ENCODE data around the gene MSRB3. TPM values are rescaled to one million over a fixed set of nuclear protein-coding genes. Genes with fewer than 3 reads are reported as not detected.
A peak's percentile ranks its signal among the peaks of the same experiment; 100 is the strongest.

MSRB3 gene
- total and polyA plus RNA-seq, 2 experiments from 2014 or later = 0.95 to 1.7 TPM

DNA sequence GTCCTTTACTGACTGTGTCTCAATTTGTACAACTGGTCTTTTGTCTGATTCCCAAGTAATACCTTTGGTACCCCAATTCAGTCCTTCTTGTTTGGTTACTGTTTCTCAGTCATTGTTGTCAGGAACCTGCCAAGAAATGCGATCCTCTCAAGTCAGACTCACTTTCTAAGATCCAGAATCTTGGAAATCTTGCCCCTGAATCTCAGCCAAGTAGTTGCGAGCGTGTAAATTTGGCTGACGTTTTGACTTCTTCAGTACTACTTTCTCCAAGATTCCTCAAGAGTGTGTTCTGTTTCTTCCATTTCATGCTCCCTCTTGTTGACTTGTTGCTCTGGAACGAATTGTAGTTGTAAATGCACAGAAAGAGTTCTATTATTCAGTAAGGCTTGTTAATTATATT, 114.0 kb downstream of the MSRB3 start:
- no peak overlapping the region for H2AFZ ChIP-seq
- Mint-ChIP-seq H3K4me3 (no peak overlapping the region), H3K9me3 (peaks cover 7% of the 10 kb centered on the region; the same call in 2 of the 3 replicates), H3K27me3 (ENCODE audit: insufficient read depth, low read depth, poor library complexity) (peaks cover under 1% of the 10 kb centered on the region), H3K36me3 (ENCODE audit: low read depth) (peaks cover 2% of the 10 kb centered on the region; the same call in 1 of the 3 replicates), H3K4me1 (no peaks in the 10 kb centered on the region; the same call in 2 of the 3 replicates), H3K27ac (no peak overlapping the region)
- DNase-seq (ENCODE audit: low spot score) (no peak), ATAC-seq (no peak)
- H4K20me1 ChIP-seq (replicated peaks; ENCODE audit: insufficient read depth) = no peaks in the 10 kb centered on the region
- H3K27ac ChIP-seq (ENCODE audit: low read depth) = no peak overlapping the region
- H3K4me2 ChIP-seq = no peak overlapping the region
- TF ChIP-seq EZH2phosphoT487 (IDR thresholded peaks at IDR 0.05; ENCODE audit: unreplicated experiment) = no peak
- TF ChIP-seq REST (IDR thresholded peaks at IDR 0.05; ENCODE audit: unreplicated experiment) = no peak
- no peak for TF ChIP-seq POLR2AphosphoS5 (IDR thresholded peaks at IDR 0.05; ENCODE audit: low read depth)
- no peak for TF ChIP-seq CREB1 (CRISPR knock-in tag; IDR thresholded peaks at IDR 0.05; ENCODE audit: low read depth)
- no peak for TF ChIP-seq ZNF114 (CRISPR knock-in tag; IDR thresholded peaks at IDR 0.05)
- TF ChIP-seq STAT1 (IDR thresholded peaks at IDR 0.05; ENCODE audit: unreplicated experiment) = no peak
- no peak for TF ChIP-seq JUNB (IDR thresholded peaks at IDR 0.05; ENCODE audit: unreplicated experiment)
- peaks cover 6% of the 10 kb centered on the region; the same call in 1 of the 2 replicates for H3K36me3 ChIP-seq (ENCODE audit: insufficient read depth)
- H3K4me3 ChIP-seq = no peak overlapping the region
- H3K4me1 ChIP-seq (ENCODE audit: insufficient read depth) = no peaks in the 10 kb centered on the region
- no peaks in the 10 kb centered on the region for H3K9me2 ChIP-seq (ENCODE audit: insufficient read depth)
- no peaks in the 10 kb centered on the region for H3K27me3 ChIP-seq (ENCODE audit: insufficient read depth)
- no peaks in the 10 kb centered on the region for H3F3A ChIP-seq (replicated peaks; ENCODE audit: low read depth)
- no peaks in the 10 kb centered on the region for H3K79me2 ChIP-seq (replicated peaks; ENCODE audit: insufficient read depth)

DNA sequence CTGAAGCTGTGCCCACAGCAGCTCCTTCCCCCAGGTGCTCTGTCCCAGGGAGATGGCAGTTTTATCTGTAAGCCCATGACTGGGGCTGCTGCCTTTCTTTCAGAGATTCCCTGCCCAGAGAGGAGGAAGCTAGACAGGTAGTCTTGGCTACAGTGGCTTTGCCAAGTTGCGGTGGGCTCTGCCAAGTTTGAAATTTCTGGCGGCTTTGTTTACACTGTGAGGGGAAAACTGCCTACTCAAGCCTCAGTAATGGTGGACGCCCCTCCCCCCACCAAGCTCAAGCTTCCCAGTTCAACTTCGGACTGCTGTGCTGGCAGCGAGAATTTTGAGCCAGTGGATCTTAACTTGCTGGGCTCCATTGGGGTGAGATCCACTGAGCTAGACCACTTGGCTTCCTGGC, 124.7 kb downstream of the MSRB3 start:
- Histone ChIP-seq H3K4me1 (ENCODE audit: insufficient read depth) (no peaks in the 10 kb centered on the region), H3K79me2 (replicated peaks; ENCODE audit: insufficient read depth) (no peaks in the 10 kb centered on the region), H3K27ac (ENCODE audit: low read depth) (no peak overlapping the region), H3K4me3 (no peak overlapping the region), H3K27me3 (ENCODE audit: insufficient read depth) (no peaks in the 10 kb centered on the region), H2AFZ (0 out of 2 replicates have a peak overlapping the region, but pooled peaks have one; percentile 59), H3K36me3 (ENCODE audit: insufficient read depth) (peaks cover 5% of the 10 kb centered on the region; the same call in 1 of the 2 replicates), H4K20me1 (replicated peaks; ENCODE audit: insufficient read depth) (no peaks in the 10 kb centered on the region), H3F3A (replicated peaks; ENCODE audit: low read depth) (no peaks in the 10 kb centered on the region), H3K4me2 (no peak overlapping the region), H3K9me2 (ENCODE audit: insufficient read depth) (no peaks in the 10 kb centered on the region; the same call in 1 of the 2 replicates)
- H3K27me3 Mint-ChIP-seq (ENCODE audit: insufficient read depth, low read depth, poor library complexity) = peaks cover under 1% of the 10 kb centered on the region
- no peak overlapping the region for H3K4me3 Mint-ChIP-seq
- no peaks in the 10 kb centered on the region for H3K4me1 Mint-ChIP-seq
- DNase-seq (ENCODE audit: low spot score) (no peak), ATAC-seq (no peak)
- peaks cover 22% of the 10 kb centered on the region; the same call in 2 of the 3 replicates for H3K9me3 Mint-ChIP-seq
- no peak for TF ChIP-seq REST (IDR thresholded peaks at IDR 0.05; ENCODE audit: unreplicated experiment)
- TF ChIP-seq, protein P1, sequence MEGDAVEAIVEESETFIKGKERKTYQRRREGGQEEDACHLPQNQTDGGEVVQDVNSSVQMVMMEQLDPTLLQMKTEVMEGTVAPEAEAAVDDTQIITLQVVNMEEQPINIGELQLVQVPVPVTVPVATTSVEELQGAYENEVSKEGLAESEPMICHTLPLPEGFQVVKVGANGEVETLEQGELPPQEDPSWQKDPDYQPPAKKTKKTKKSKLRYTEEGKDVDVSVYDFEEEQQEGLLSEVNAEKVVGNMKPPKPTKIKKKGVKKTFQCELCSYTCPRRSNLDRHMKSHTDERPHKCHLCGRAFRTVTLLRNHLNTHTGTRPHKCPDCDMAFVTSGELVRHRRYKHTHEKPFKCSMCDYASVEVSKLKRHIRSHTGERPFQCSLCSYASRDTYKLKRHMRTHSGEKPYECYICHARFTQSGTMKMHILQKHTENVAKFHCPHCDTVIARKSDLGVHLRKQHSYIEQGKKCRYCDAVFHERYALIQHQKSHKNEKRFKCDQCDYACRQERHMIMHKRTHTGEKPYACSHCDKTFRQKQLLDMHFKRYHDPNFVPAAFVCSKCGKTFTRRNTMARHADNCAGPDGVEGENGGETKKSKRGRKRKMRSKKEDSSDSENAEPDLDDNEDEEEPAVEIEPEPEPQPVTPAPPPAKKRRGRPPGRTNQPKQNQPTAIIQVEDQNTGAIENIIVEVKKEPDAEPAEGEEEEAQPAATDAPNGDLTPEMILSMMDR (conservative IDR thresholded peaks at IDR 0.05; ENCODE audit: low read depth in 2 of 2) = no peak
- TF ChIP-seq JUNB (IDR thresholded peaks at IDR 0.05; ENCODE audit: unreplicated experiment) = no peak
- TF ChIP-seq, protein P2, sequence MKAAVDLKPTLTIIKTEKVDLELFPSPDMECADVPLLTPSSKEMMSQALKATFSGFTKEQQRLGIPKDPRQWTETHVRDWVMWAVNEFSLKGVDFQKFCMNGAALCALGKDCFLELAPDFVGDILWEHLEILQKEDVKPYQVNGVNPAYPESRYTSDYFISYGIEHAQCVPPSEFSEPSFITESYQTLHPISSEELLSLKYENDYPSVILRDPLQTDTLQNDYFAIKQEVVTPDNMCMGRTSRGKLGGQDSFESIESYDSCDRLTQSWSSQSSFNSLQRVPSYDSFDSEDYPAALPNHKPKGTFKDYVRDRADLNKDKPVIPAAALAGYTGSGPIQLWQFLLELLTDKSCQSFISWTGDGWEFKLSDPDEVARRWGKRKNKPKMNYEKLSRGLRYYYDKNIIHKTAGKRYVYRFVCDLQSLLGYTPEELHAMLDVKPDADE (IDR thresholded peaks at IDR 0.05) = no peak
- TF ChIP-seq EZH2 (IDR thresholded peaks at IDR 0.05; ENCODE audit: low read depth, unreplicated experiment) = no peak
- no peak for TF ChIP-seq ZNF331 (CRISPR knock-in tag; IDR thresholded peaks at IDR 0.05; ENCODE audit: low read depth)
- no peak for TF ChIP-seq NANOG (IDR thresholded peaks at IDR 0.05; ENCODE audit: borderline replicate concordance)
- peaks cover 7% of the 10 kb centered on the region; the same call in 2 of the 3 replicates for H3K36me3 Mint-ChIP-seq (ENCODE audit: low read depth)
- H3K27ac Mint-ChIP-seq = no peak overlapping the region
